HepG2 (cell line): Measurements from ENCODE around the gene SERPINF2. TPM values are rescaled to one million over a fixed set of nuclear protein-coding genes. Genes with fewer than 3 reads are reported as not detected.

Experiments used
- AKNA ChIP-seq: sonication (generic); formaldehyde crosslinking; IDR thresholded peaks from 2 replicates; pipeline ENCODE4 v1.4.0; 2020; ENCODE audit warnings: missing genetic modification reagents, borderline replicate concordance
- CREB3 ChIP-seq: sonication (generic); formaldehyde crosslinking; IDR thresholded peaks from 2 replicates; pipeline ENCODE4 v1.5.0; 2020; ENCODE audit warnings: missing genetic modification reagents
- ETV5 ChIP-seq: IDR thresholded peaks from 2 replicates; pipeline ENCODE4 v1.6.1; 2018; ENCODE audit warnings: missing biosample characterization, missing genetic modification reagents, inconsistent platforms, borderline replicate concordance
- HMGXB4 ChIP-seq, 2 experiments: sonication (generic) in 1 of 2; formaldehyde crosslinking in 1 of 2; IDR thresholded peaks; 2 replicates each; pipeline versions ENCODE4 v1.4.0 to v1.6.1; 2018 to 2020; ENCODE audit warnings: missing genetic modification reagents in 2 of 2, borderline replicate concordance in 1 of 2, low read depth in 1 of 2, mild to moderate bottlenecking in 1 of 2, missing biosample characterization in 1 of 2
- HOXA5 ChIP-seq: sonication (generic); formaldehyde crosslinking; IDR thresholded peaks from 2 replicates; pipeline ENCODE4 v1.4.0; 2020; ENCODE audit warnings: missing genetic modification reagents
- KDM5A ChIP-seq: fragments of 200-600 bp; sonication (generic); IDR thresholded peaks from 2 replicates; pipeline ENCODE4 v1.7.0; 2018; ENCODE audit warnings: antibody characterized with exemption, mild to moderate bottlenecking, low read length, borderline replicate concordance
- MAZ ChIP-seq, 2 experiments: sonication (generic) in 1 of 2; formaldehyde crosslinking in 1 of 2; IDR thresholded peaks; 2 replicates each; pipeline versions ENCODE4 v1.5.0 to v1.6.1; 2012 to 2020; ENCODE audit warnings: low read depth in 2 of 2, mild to moderate bottlenecking in 2 of 2, borderline replicate concordance in 1 of 2, improper control_type of control experiment in 1 of 2, low read length in 1 of 2, missing genetic modification reagents in 1 of 2, moderate library complexity in 1 of 2
- MBD4 ChIP-seq: IDR thresholded peaks from 2 replicates; pipeline ENCODE4 v1.6.1; 2012; ENCODE audit warnings: low read length, inconsistent platforms, borderline replicate concordance
- MEIS1 ChIP-seq: sonication (generic); formaldehyde crosslinking; IDR thresholded peaks from 2 replicates; pipeline ENCODE4 v1.9.0; 2021; ENCODE audit warnings: mild to moderate bottlenecking, missing genetic modification reagents, moderate library complexity, borderline replicate concordance
- MXI1 ChIP-seq: IDR thresholded peaks from 3 replicates; pipeline ENCODE4 v1.6.1; 2012; ENCODE audit warnings: low read depth, low read length, inconsistent platforms, borderline replicate concordance
- SAP130 ChIP-seq: IDR thresholded peaks from 2 replicates; pipeline ENCODE4 v1.6.1; 2016; ENCODE audit warnings: low read depth
- SNAPC2 ChIP-seq: sonication (generic); formaldehyde crosslinking; IDR thresholded peaks from 2 replicates; pipeline ENCODE4 v1.8.1; 2022; ENCODE audit warnings: mild to moderate bottlenecking, missing genetic modification reagents
- ZBTB42 ChIP-seq: sonication (generic); formaldehyde crosslinking; IDR thresholded peaks from 2 replicates; pipeline ENCODE4 v1.5.0; 2020; ENCODE audit warnings: mild to moderate bottlenecking, missing genetic modification reagents
- ZBTB7B ChIP-seq: sonication (generic); formaldehyde crosslinking; IDR thresholded peaks from 2 replicates; pipeline ENCODE4 v1.4.0; 2020; ENCODE audit warnings: missing genetic modification reagents
- ZEB1 ChIP-seq: IDR thresholded peaks from 2 replicates; pipeline ENCODE4 v1.6.1; 2012; ENCODE audit warnings: mild to moderate bottlenecking, low read depth, inconsistent platforms; ENCODE audit not compliant: insufficient replicate concordance
- ZNF256 ChIP-seq: sonication (generic); formaldehyde crosslinking; conservative IDR thresholded peaks from 2 replicates; pipeline ENCODE4 v1.4.0; 2020; ENCODE audit warnings: missing genetic modification reagents
- ZNF317 ChIP-seq: sonication (generic); formaldehyde crosslinking; IDR thresholded peaks from 2 replicates; pipeline ENCODE4 v1.5.0; 2020; ENCODE audit warnings: mild to moderate bottlenecking, missing genetic modification reagents
- ZNF446 ChIP-seq: sonication (generic); formaldehyde crosslinking; IDR thresholded peaks from 2 replicates; pipeline ENCODE4 v1.5.0; 2020; ENCODE audit warnings: mild to moderate bottlenecking, missing genetic modification reagents
- ZNF678 ChIP-seq: sonication (generic); formaldehyde crosslinking; IDR thresholded peaks from 2 replicates; pipeline ENCODE4 v1.4.0; 2020; ENCODE audit warnings: mild to moderate bottlenecking, missing genetic modification reagents
- ZNF724P ChIP-seq: sonication (generic); formaldehyde crosslinking; IDR thresholded peaks from 2 replicates; pipeline ENCODE4 v1.8.0; 2022; ENCODE audit warnings: missing genetic modification reagents, borderline replicate concordance
- polyA plus RNA-seq, 8 experiments: library from polyadenylated mRNA; depleted of rRNA in 3 of 8; stranded (reverse) in 7 of 8; unstranded in 1 of 8; fragments of >200 nt; fragmentation: Illumina TruSeq in 4 of 8; extraction: Trizol in 4 of 8; gene quantifications; 2 replicates each; pipeline versions ENCODE4 v1.2.1 to v1.2.3, GENCODE V29; 2011 to 2016; ENCODE audit warnings: low read depth in 4 of 8, missing spikeins in 1 of 8, mixed read lengths in 1 of 8; ENCODE audit not compliant: insufficient read depth in 1 of 8
- total RNA-seq, 5 experiments: library from RNA; depleted of rRNA; stranded (reverse); fragments of >200 nt; fragmentation: Illumina TruSeq; extraction: Trizol; gene quantifications; 2 replicates each; pipeline ENCODE4 v1.2.3, GENCODE V29; 2016; ENCODE audit warnings: low read depth in 1 of 5

Gene SERPINF2
- total and polyA plus RNA-seq, 2 of the 13 experiments (the other 11 are each of a cell fraction or from before 2014, with no cell fraction given) = 309 to 548 TPM

GRCh38 chr17:1724351-1724868, 18.3 kb upstream of the SERPINF2 start, which contains the start of gene WDR81 (continued):
- TF ChIP-seq HOXA5 (CRISPR knock-in tag) (peak; percentile 63; the same call in 1 of the 2 replicates), ZNF678 (CRISPR knock-in tag) (0 out of 2 replicates have a peak, but pooled peaks have one; percentile 58), ZNF317 (CRISPR knock-in tag) (no peak), ETV5 (CRISPR knock-in tag) (peak; percentile 68; the same call in 1 of the 2 replicates), ZNF256 (no peak), ZNF446 (CRISPR knock-in tag) (0 out of 2 replicates have a peak, but pooled peaks have one; percentile 5), SNAPC2 (CRISPR knock-in tag) (0 out of 2 replicates have a peak, but pooled peaks have one; percentile 32), SAP130 (CRISPR knock-in tag) (peak; percentile 98), ZBTB7B (CRISPR knock-in tag) (peak; percentile 32; the same call in 1 of the 2 replicates), MAZ (IDR thresholded peaks at IDR 0.05; ENCODE audit: borderline replicate concordance, low read depth, low read length) (no peak), MAZ (CRISPR knock-in tag; IDR thresholded peaks at IDR 0.05; ENCODE audit: low read depth) (peak; percentile 72), ZNF724P (CRISPR knock-in tag) (peak; percentile 54; the same call in 1 of the 2 replicates), KDM5A (peak; percentile 80), ZBTB42 (CRISPR knock-in tag) (no peak), MXI1 (peak; percentile 94; the same call in 2 of the 3 replicates), AKNA (CRISPR knock-in tag) (0 out of 2 replicates have a peak, but pooled peaks have one; percentile 32), ZEB1 (no peak), CREB3 (no peak), HMGXB4 (CRISPR knock-in tag; IDR thresholded peaks at IDR 0.05; ENCODE audit: borderline replicate concordance in 1 of 2, low read depth in 1 of 2) (0 out of 4 replicates have a peak, but pooled peaks of 1 of the 2 experiments have one; percentile 17), MEIS1 (CRISPR knock-in tag) (peak; percentile 62; the same call in 1 of the 2 replicates), MBD4 (no peak)
